ENCODE data around the gene PSMD13. TPM values are rescaled to one million over a fixed set of nuclear protein-coding genes. Genes with fewer than 3 reads are reported as not detected.

PSMD13 gene
- total and polyA plus RNA-seq, 2 of the 4 experiments (the other 2 are of a cell fraction) = 177 to 217 TPM

DNA sequence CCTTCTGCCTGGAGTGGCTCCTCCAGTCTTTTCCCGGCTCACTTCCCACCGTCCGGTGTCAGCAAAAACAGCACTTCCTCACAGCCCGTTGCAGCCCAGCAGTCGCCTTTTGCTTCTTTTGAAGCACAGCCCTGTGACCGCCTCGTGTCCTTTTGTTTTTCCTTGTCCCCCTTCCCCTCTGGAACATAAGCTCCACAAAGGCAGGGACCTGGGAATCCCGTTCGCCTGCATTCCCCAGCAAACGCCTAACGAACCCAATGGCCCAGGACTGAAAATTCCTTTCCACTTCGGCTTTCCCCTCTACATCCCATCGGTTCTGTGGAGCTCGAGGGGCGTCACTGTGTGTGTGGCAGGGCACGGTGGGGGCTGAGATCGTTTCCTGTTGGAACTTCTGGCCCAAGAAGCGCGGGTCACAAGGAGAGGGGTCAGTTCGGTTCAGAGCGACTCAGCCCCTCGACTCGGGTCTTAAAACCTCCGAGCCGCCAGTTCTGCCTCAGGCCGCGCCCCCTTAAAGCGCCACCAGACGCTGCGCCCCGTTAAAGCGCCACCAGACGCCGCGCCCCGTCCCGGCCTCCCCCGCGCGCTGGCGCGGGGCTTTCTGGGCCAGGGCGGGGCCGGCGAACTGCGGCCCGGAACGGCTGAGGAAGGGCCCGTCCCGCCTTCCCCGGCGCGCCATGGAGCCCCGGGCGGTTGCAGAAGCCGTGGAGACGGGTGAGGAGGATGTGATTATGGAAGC, 28.4 kb upstream of the PSMD13 start:
- CTCF ChIA-PET = no interaction called here
- peak overlapping the region; percentile 99 for H3K4me2 ChIP-seq (ENCODE audit: low read depth, low read length)
- peak overlapping the region; percentile 70 for H3K4me3 ChIP-seq (ENCODE audit: insufficient read depth, low read depth, low read length)
- H4K20me1 ChIP-seq (ENCODE audit: insufficient read depth, low read length) = peaks cover 86% of the 10 kb centered on the region
- no peak overlapping the region for H2BK20ac ChIP-seq (ENCODE audit: low read depth, low read length)
- H4K5ac ChIP-seq (ENCODE audit: low read depth, low read length) = peak overlapping the region; percentile 56
- POLR2A ChIA-PET (ENCODE audit: unreplicated experiment) = no interaction called here
- H4K91ac ChIP-seq (ENCODE audit: insufficient read depth, low read depth, low read length) = peak overlapping the region; percentile 89
- H2AK5ac ChIP-seq (ENCODE audit: low read depth, low read length) = peak overlapping the region; percentile 97
- peaks cover 25% of the 10 kb centered on the region for H3K4me1 ChIP-seq (ENCODE audit: control insufficient read depth, insufficient read depth, low read length)
- peak overlapping the region; percentile 98 for H3K14ac ChIP-seq (replicated peaks; ENCODE audit: low read depth, low read length)
- peak overlapping the region; percentile 91 for H2AFZ ChIP-seq (replicated peaks; ENCODE audit: low read length, poor library complexity)
- H2BK120ac ChIP-seq (ENCODE audit: low read depth, low read length) = peak overlapping the region; percentile 48; the same call in 1 of the 2 replicates
- H2BK15ac ChIP-seq (ENCODE audit: low read depth, low read length) = peak overlapping the region; percentile 12; the same call in 1 of the 3 replicates
- peaks cover 50 to 87% of the 10 kb centered on the region in 2 experiments for H3K79me1 ChIP-seq (ENCODE audit: low read depth in 1 of 2, low read length in 2 of 2)
- peaks cover 63% of the 10 kb centered on the region for H3K36me3 ChIP-seq (ENCODE audit: control insufficient read depth, insufficient read depth, low read length)
- no peaks in the 10 kb centered on the region for H3K27me3 ChIP-seq (ENCODE audit: control insufficient read depth, insufficient read depth, low read length)
- H3K27ac ChIP-seq (ENCODE audit: insufficient read depth, low read length) = peak overlapping the region; percentile 88
- intact Hi-C loops (cut with micrococcal nuclease) (loop anchor here (5.0 kb wide), 3 partner anchors 99 to 309 kb away; partner anchors contain the start of gene IFITM2), in situ Hi-C loops (cut with MboI; ENCODE audit: low sequenced_read_pairs) (no loop called here), dilution Hi-C loops (cut with HindIII; ENCODE audit: low sequenced_read_pairs, unreplicated experiment) (no loop called here)
- H2AK9ac ChIP-seq (replicated peaks; ENCODE audit: low read depth, low read length, poor library complexity) = peak overlapping the region; percentile 99
- H4K8ac ChIP-seq (ENCODE audit: low read depth in 2 of 2, low read length in 2 of 2) = peak overlapping the region; percentile 90 to 95
- H2BK5ac ChIP-seq (ENCODE audit: low read depth, low read length, poor library complexity, severe bottlenecking) = peak overlapping the region; percentile 97
- WGBS, 2 experiments (ENCODE audit: extremely low coverage in 2 of 2, insufficient read length in 1 of 2) = 1% methylated on average over 22 of the region's 57 CpGs; no CpG with 5 or more reads in 1 of the 2 experiments
- peak overlapping the region; percentile 92 for H3K9ac ChIP-seq (ENCODE audit: low read depth, low read length)
- H3K23ac ChIP-seq (ENCODE audit: low read depth, low read length) = peak overlapping the region; percentile 98
- TF ChIP-seq BHLHE40 (IDR thresholded peaks at IDR 0.05; ENCODE audit: low read depth, low read length) = no peak
- TF ChIP-seq MAZ (IDR thresholded peaks at IDR 0.05; ENCODE audit: borderline replicate concordance, low read depth, low read length) = peak; percentile 70; the same call in 1 of the 2 replicates
- no peak for TF ChIP-seq USF2 (IDR thresholded peaks at IDR 0.05; ENCODE audit: low read depth, low read length)
- TF ChIP-seq POLR2A (IDR thresholded peaks at IDR 0.05; ENCODE audit: low read depth, low read length) = peak; percentile 75
- TF ChIP-seq MXI1 (IDR thresholded peaks at IDR 0.05; ENCODE audit: borderline replicate concordance, low read depth, low read length) = peak; percentile 58; the same call in 1 of the 2 replicates
- no peak for TF ChIP-seq SMC3 (IDR thresholded peaks at IDR 0.05; ENCODE audit: low read depth, low read length)
- H3K9me3 ChIP-seq (ENCODE audit: control insufficient read depth, insufficient read depth, low read length) = no peaks in the 10 kb centered on the region
- H3K9me1 ChIP-seq (ENCODE audit: insufficient read depth, low read length) = peaks cover 32% of the 10 kb centered on the region
- peak overlapping the region; percentile 84 for H3K18ac ChIP-seq (ENCODE audit: low read depth, low read length)
- H3K4ac ChIP-seq (ENCODE audit: low read depth, low read length) = peak overlapping the region; percentile 99
- peak overlapping the region; percentile 84 for H3K56ac ChIP-seq (ENCODE audit: extremely low read depth, insufficient read depth, low read length)
- peak; percentile 68 for ATAC-seq (ENCODE audit: low read depth)
- no TSS peak for BruUV-seq (replicated peaks)
- peak; percentile 63 for DNase-seq
